C4-2B (cell line): ENCODE measurements around the gene ST8SIA1.

Experiments
- H3K27ac ChIP-seq: fragments of 450-650 bp; 2 replicates; pipeline ENCODE4 v1.5.1; 2017
- CTCF ChIP-seq: fragments of 450-650 bp; conservative IDR thresholded peaks from 2 replicates; pipeline ENCODE4 v1.5.1; 2017; ENCODE audit warnings: mild to moderate bottlenecking
- ZFX ChIP-seq: fragments of 450-650 bp; IDR thresholded peaks from 2 replicates; pipeline ENCODE4 v1.6.1; 2017

The ST8SIA1 gene

GRCh38 chr12:22283508-22283907 lies 51.0 kb downstream of the ST8SIA1 start:
- TF ChIP-seq CTCF (no peak), ZFX (no peak)
- no peak overlapping the region for H3K27ac ChIP-seq

GRCh38 chr12:22283006-22283506 lies 51.5 kb downstream of the ST8SIA1 start:
- TF ChIP-seq CTCF (no peak), ZFX (no peak)
- no peak overlapping the region for H3K27ac ChIP-seq

GRCh38 chr12:22282283-22282682 lies 52.2 kb downstream of the ST8SIA1 start:
- TF ChIP-seq CTCF (no peak), ZFX (no peak)
- H3K27ac ChIP-seq = no peak overlapping the region

GRCh38 chr12:22276867-22277266 lies 57.6 kb downstream of the ST8SIA1 start:
- H3K27ac ChIP-seq = no peak overlapping the region
- TF ChIP-seq ZFX (no peak), CTCF (no peak)

- H3K27ac ChIP-seq = no peak overlapping the region
- TF ChIP-seq ZFX (no peak), CTCF (no peak)
Measured at GRCh38 chr12:22276313-22276712, 58.2 kb downstream of the ST8SIA1 start.

GRCh38 chr12:22275843-22276242 lies 58.7 kb downstream of the ST8SIA1 start:
- TF ChIP-seq CTCF = no peak
- no peak for TF ChIP-seq ZFX
- H3K27ac ChIP-seq = no peak overlapping the region

GRCh38 chr12:22272335-22273151 lies 62.0 kb downstream of the ST8SIA1 start:
- TF ChIP-seq CTCF (no peak), ZFX (no peak)
- H3K27ac ChIP-seq = no peak overlapping the region
